HCT116 (cell line): ENCODE measurements around the gene RHBDD1. TPM values are rescaled to one million over a fixed set of nuclear protein-coding genes. Genes with fewer than 3 reads are reported as not detected.

Source experiments
- ATAC-seq: fragments of 200-7000 bp; cut with Tn5 transposase; 2 replicates; pipeline ENCODE4 v1.9.1; 2020; ENCODE audit warnings: mild to moderate bottlenecking, moderate library complexity
- BruUV-seq: library from RNA; stranded (reverse); fragments of 400-500 nt; replicated peaks from 2 replicates; lab custom pipeline; 2021; lab: Mats Ljungman, UMichigan
- CTCF ChIA-PET: fragments of 300-600 bp; sonication (Branson Sonifier 250); formaldehyde crosslinking; loops from one replicate; lab custom pipeline; 2021; ENCODE audit warnings: antibody characterized with exemption; lab: Charles Lee
- POLR2A ChIA-PET: fragments of 300-600, 350-600 bp; sonication (Branson Sonifier 250); formaldehyde crosslinking; loops from one replicate; lab custom pipeline; 2021; ENCODE audit warnings: antibody characterized with exemption; lab: Charles Lee
- RAD21 ChIA-PET, 2 experiments: fragments of 300-600 bp; sonication (Branson Sonifier 250); formaldehyde crosslinking; loops; one replicate each; lab custom pipeline; 2023; ENCODE audit warnings: low total read pairs in 2 of 2; ENCODE audit not compliant: uncharacterized antibody in 2 of 2, unreplicated experiment in 2 of 2, low non-redundant PET in 1 of 2; lab: Charles Lee
- DNase-seq: peaks from one replicate; pipeline ENCODE4 v3.0.0-alpha.2; 2010; ENCODE audit warnings: low read depth, low spot score
- H2AFZ ChIP-seq: fragments of 200-600 bp; shearing (Covaris generic), sonication (generic); 2 replicates; pipeline ENCODE4 v1.6.1; 2017; ENCODE audit warnings: low read depth, mixed run types, mixed read lengths, antibody characterized with exemption, low read length; ENCODE audit not compliant: poor library complexity, severe bottlenecking
- H3K27ac ChIP-seq: 2 replicates; pipeline ENCODE4 v1.5.1; 2012; ENCODE audit warnings: low read depth, low read length
- H3K27me3 ChIP-seq: fragments of 200-600 bp; sonication (generic); 2 replicates; pipeline ENCODE4 v1.6.1; 2016; ENCODE audit warnings: mixed run types, low read length, mixed read lengths; ENCODE audit not compliant: insufficient read depth
- H3K36me3 ChIP-seq, 2 experiments: fragments of 200-500 bp in 1 of 2; fragments of 200-600 bp in 1 of 2; sonication (Bioruptor generic) in 1 of 2; sonication (generic) in 1 of 2; 2 replicates each; pipeline versions ENCODE4 v1.5.1 to v1.6.1; 2014 to 2016; ENCODE audit warnings: low read length in 2 of 2, inconsistent platforms in 1 of 2, mixed read lengths in 1 of 2, mixed run types in 1 of 2; ENCODE audit not compliant: insufficient read depth in 2 of 2, control insufficient read depth in 1 of 2
- H3K4me1 ChIP-seq, 2 experiments: fragments of 200-600 bp in 1 of 2; sonication (generic) in 1 of 2; 2 replicates each; pipeline versions ENCODE4 v1.5.1 to v1.6.1; 2012 to 2017; ENCODE audit warnings: low read length in 2 of 2, inconsistent platforms in 1 of 2, mild to moderate bottlenecking in 1 of 2, mixed read lengths in 1 of 2, mixed run types in 1 of 2, moderate library complexity in 1 of 2; ENCODE audit not compliant: insufficient read depth in 2 of 2, control insufficient read depth in 1 of 2
- H3K4me2 ChIP-seq: fragments of 200-600 bp; sonication (generic); 2 replicates; pipeline ENCODE4 v1.6.1; 2017; ENCODE audit warnings: mixed run types, low read length, mixed read lengths
- H3K4me3 ChIP-seq, 2 experiments: fragments of 200-600 bp in 1 of 2; sonication (generic) in 1 of 2; replicated peaks in 1 of 2; 2 replicates each; pipeline ENCODE4 v1.5.1; 2011 to 2016; ENCODE audit warnings: low read length in 2 of 2, control low read depth in 1 of 2, low read depth in 1 of 2, mild to moderate bottlenecking in 1 of 2, mixed read lengths in 1 of 2, mixed run types in 1 of 2
- H3K79me2 ChIP-seq: fragments of 200-600 bp; sonication (generic); 2 replicates; pipeline ENCODE4 v1.6.1; 2017; ENCODE audit warnings: mild to moderate bottlenecking, mixed run types, low read length, moderate library complexity, mixed read lengths; ENCODE audit not compliant: insufficient read depth
- H3K9ac ChIP-seq: fragments of 200-600 bp; sonication (generic); 2 replicates; pipeline ENCODE4 v1.6.1; 2016; ENCODE audit warnings: low read length, mixed read lengths
- H3K9me2 ChIP-seq: fragments of 200-600 bp; sonication (generic), shearing (Covaris generic); 2 replicates; pipeline ENCODE4 v1.6.1; 2017; ENCODE audit warnings: mixed run types, mild to moderate bottlenecking, moderate library complexity; ENCODE audit not compliant: insufficient read depth
- H3K9me3 ChIP-seq, 2 experiments: fragments of 200-500 bp in 1 of 2; fragments of 200-600 bp in 1 of 2; sonication (Bioruptor generic) in 1 of 2; sonication (generic) in 1 of 2; 2 replicates each; pipeline ENCODE4 v1.6.1; 2014 to 2017; ENCODE audit warnings: low read length in 2 of 2, mixed read lengths in 2 of 2, inconsistent platforms in 1 of 2, low read depth in 1 of 2, mild to moderate bottlenecking in 1 of 2, mixed run types in 1 of 2, moderate library complexity in 1 of 2; ENCODE audit not compliant: control insufficient read depth in 1 of 2, insufficient read depth in 1 of 2
- H4K20me1 ChIP-seq: fragments of 200-600 bp; sonication (generic), shearing (Covaris generic); 2 replicates; pipeline ENCODE4 v1.6.1; 2017; ENCODE audit warnings: mixed run types, mild to moderate bottlenecking, moderate library complexity; ENCODE audit not compliant: insufficient read depth
- CBX3 ChIP-seq: IDR thresholded peaks from 2 replicates; pipeline ENCODE4 v1.6.1; 2012; ENCODE audit warnings: low read depth
- EGR1 ChIP-seq: IDR thresholded peaks from 2 replicates; pipeline ENCODE4 v1.6.1; 2012; ENCODE audit warnings: low read depth
- ELF1 ChIP-seq: IDR thresholded peaks from 2 replicates; pipeline ENCODE4 v1.6.1; 2012; ENCODE audit warnings: low read depth, borderline replicate concordance
- EZH2 ChIP-seq: fragments of 200-600 bp; sonication (generic); IDR thresholded peaks from 2 replicates; pipeline ENCODE4 v1.6.1; 2017; ENCODE audit warnings: antibody characterized with exemption, mixed run types
- EZH2phosphoT487 ChIP-seq: fragments of 200-600 bp; IDR thresholded peaks from 2 replicates; pipeline ENCODE4 v1.6.1; 2018; ENCODE audit warnings: antibody characterized with exemption, borderline replicate concordance
- JUND ChIP-seq: IDR thresholded peaks from 2 replicates; pipeline ENCODE4 v1.6.1; 2012
- POLR2AphosphoS5 ChIP-seq: IDR thresholded peaks from 2 replicates; pipeline ENCODE4 v1.6.1; 2011; ENCODE audit warnings: mild to moderate bottlenecking, low read depth, low read length, moderate library complexity
- RAD21 ChIP-seq: IDR thresholded peaks from 2 replicates; pipeline ENCODE4 v1.6.1; 2012; ENCODE audit warnings: low read depth, mild to moderate bottlenecking
- SIN3A ChIP-seq: IDR thresholded peaks from 2 replicates; pipeline ENCODE4 v1.6.1; 2012; ENCODE audit warnings: low read depth
- SP1 ChIP-seq: IDR thresholded peaks from 2 replicates; pipeline ENCODE4 v1.6.1; 2012; ENCODE audit warnings: low read depth
- SRF ChIP-seq: IDR thresholded peaks from 2 replicates; pipeline ENCODE4 v1.6.1; 2012; ENCODE audit warnings: low read depth
- TCF7L2 ChIP-seq: IDR thresholded peaks from 2 replicates; pipeline ENCODE4 v1.7.0; 2011; ENCODE audit warnings: borderline replicate concordance, inconsistent platforms; ENCODE audit not compliant: insufficient read depth, insufficient read length; ENCODE audit errors: extremely low read depth
- YY1 ChIP-seq: IDR thresholded peaks from 2 replicates; pipeline ENCODE4 v1.6.1; 2011; ENCODE audit warnings: low read length, low read depth, moderate library complexity, mild to moderate bottlenecking; ENCODE audit not compliant: insufficient replicate concordance; ENCODE audit errors: extremely low read depth
- ZFX ChIP-seq: fragments of 450-650 bp; IDR thresholded peaks from 2 replicates; pipeline ENCODE4 v1.6.1; 2017
- ZNF274 ChIP-seq: fragments of 200-500 bp; sonication (Bioruptor generic); IDR thresholded peaks from 2 replicates; pipeline ENCODE4 v1.6.1; 2014; ENCODE audit warnings: mild to moderate bottlenecking, low read depth, low read length, inconsistent platforms
- intact Hi-C: fragments of 100-400 bp; cut with micrococcal nuclease; formaldehyde crosslinking; loops from 2 replicates; pipeline ENCODE4 v1.10.0; 2022
- total RNA-seq: library from RNA; stranded (reverse); gene quantifications from one replicate; pipeline ENCODE4 v1.2.1, GENCODE V29; 2021; ENCODE audit not compliant: unreplicated experiment
- TF ChIP-seq, protein P1 (sequence below): IDR thresholded peaks from 2 replicates; pipeline ENCODE4 v1.6.1; 2012; ENCODE audit warnings: low read depth
- TF ChIP-seq, protein P2 (sequence below): IDR thresholded peaks from 2 replicates; pipeline ENCODE4 v1.6.1; 2012
- TF ChIP-seq, protein P3 (sequence below), 3 experiments: fragments of 200-600 bp in 1 of 3; sonication (generic) in 1 of 3; IDR thresholded peaks in 2 of 3; conservative IDR thresholded peaks in 1 of 3; 2 replicates each; pipeline ENCODE4 v1.5.1; 2012 to 2017; ENCODE audit warnings: low read depth in 2 of 3, low read length in 2 of 3, antibody characterized with exemption in 1 of 3, borderline replicate concordance in 1 of 3, control low read depth in 1 of 3, mild to moderate bottlenecking in 1 of 3, mixed read lengths in 1 of 3, mixed run types in 1 of 3, moderate library complexity in 1 of 3; ENCODE audit not compliant: insufficient read depth in 1 of 3
- TF ChIP-seq, protein P4 (sequence below): IDR thresholded peaks from 2 replicates; pipeline ENCODE4 v1.6.1; 2012
- TF ChIP-seq, protein P5 (sequence below): IDR thresholded peaks from 2 replicates; pipeline ENCODE4 v1.6.1; 2011; ENCODE audit warnings: mild to moderate bottlenecking, low read length, moderate library complexity; ENCODE audit not compliant: insufficient replicate concordance; ENCODE audit errors: extremely low read depth

Gene RHBDD1
- total RNA-seq, 1 experiment from 2014 or later: 73.8 TPM

DNA sequence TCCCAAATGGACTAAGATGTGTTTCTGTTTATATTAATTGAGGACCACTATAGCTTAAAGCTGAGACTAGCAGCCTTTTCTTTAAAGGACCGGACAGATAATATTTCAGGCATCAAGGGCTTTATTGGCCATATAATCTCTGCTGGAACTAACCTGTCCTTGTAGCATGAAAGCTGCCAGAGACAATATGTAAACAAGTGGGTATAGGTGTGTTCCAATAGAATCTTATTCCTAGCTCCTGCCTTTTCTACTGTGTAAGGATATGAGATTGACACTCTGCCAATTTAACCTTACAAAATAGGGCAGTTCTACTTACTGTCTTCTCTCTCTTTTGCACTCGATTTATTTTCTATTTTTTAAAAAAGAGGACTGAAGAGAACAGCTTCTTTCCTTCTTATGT is 74.0 kb downstream of the RHBDD1 start:
- Histone ChIP-seq H3K79me2 (no peaks in the 10 kb centered on the region), H3K9ac (no peak overlapping the region), H3K4me2 (no peak overlapping the region), H3K36me3 (no peaks in the 10 kb centered on the region; a peak in 1 of 4 replicates), H3K27ac (no peak overlapping the region), H3K27me3 (no peaks in the 10 kb centered on the region), H4K20me1 (no peaks in the 10 kb centered on the region), H3K9me3 (no peaks in the 10 kb centered on the region), H3K4me1 (no peaks in the 10 kb centered on the region), H2AFZ (no peak overlapping the region), H3K4me3 (no peak overlapping the region), H3K9me2 (no peaks in the 10 kb centered on the region)
- ChIA-PET CTCF (no interaction called here), POLR2A (no interaction called here), RAD21 (no interaction called here)
- BruUV-seq: no TSS peak
- DNase-seq (no peak), ATAC-seq (no peak)
- TF ChIP-seq EZH2 (no peak), SRF (no peak), SIN3A (no peak), ELF1 (no peak), JUND (no peak), CBX3 (no peak), POLR2AphosphoS5 (no peak), RAD21 (no peak), ZFX (no peak), TCF7L2 (no peak), EZH2phosphoT487 (no peak), EGR1 (no peak), YY1 (no peak), ZNF274 (no peak), SP1 (no peak)
- TF ChIP-seq, protein P1, sequence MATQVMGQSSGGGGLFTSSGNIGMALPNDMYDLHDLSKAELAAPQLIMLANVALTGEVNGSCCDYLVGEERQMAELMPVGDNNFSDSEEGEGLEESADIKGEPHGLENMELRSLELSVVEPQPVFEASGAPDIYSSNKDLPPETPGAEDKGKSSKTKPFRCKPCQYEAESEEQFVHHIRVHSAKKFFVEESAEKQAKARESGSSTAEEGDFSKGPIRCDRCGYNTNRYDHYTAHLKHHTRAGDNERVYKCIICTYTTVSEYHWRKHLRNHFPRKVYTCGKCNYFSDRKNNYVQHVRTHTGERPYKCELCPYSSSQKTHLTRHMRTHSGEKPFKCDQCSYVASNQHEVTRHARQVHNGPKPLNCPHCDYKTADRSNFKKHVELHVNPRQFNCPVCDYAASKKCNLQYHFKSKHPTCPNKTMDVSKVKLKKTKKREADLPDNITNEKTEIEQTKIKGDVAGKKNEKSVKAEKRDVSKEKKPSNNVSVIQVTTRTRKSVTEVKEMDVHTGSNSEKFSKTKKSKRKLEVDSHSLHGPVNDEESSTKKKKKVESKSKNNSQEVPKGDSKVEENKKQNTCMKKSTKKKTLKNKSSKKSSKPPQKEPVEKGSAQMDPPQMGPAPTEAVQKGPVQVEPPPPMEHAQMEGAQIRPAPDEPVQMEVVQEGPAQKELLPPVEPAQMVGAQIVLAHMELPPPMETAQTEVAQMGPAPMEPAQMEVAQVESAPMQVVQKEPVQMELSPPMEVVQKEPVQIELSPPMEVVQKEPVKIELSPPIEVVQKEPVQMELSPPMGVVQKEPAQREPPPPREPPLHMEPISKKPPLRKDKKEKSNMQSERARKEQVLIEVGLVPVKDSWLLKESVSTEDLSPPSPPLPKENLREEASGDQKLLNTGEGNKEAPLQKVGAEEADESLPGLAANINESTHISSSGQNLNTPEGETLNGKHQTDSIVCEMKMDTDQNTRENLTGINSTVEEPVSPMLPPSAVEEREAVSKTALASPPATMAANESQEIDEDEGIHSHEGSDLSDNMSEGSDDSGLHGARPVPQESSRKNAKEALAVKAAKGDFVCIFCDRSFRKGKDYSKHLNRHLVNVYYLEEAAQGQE: no peak
- TF ChIP-seq, protein P2, sequence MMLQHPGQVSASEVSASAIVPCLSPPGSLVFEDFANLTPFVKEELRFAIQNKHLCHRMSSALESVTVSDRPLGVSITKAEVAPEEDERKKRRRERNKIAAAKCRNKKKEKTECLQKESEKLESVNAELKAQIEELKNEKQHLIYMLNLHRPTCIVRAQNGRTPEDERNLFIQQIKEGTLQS: no peak
- TF ChIP-seq, protein P3, sequence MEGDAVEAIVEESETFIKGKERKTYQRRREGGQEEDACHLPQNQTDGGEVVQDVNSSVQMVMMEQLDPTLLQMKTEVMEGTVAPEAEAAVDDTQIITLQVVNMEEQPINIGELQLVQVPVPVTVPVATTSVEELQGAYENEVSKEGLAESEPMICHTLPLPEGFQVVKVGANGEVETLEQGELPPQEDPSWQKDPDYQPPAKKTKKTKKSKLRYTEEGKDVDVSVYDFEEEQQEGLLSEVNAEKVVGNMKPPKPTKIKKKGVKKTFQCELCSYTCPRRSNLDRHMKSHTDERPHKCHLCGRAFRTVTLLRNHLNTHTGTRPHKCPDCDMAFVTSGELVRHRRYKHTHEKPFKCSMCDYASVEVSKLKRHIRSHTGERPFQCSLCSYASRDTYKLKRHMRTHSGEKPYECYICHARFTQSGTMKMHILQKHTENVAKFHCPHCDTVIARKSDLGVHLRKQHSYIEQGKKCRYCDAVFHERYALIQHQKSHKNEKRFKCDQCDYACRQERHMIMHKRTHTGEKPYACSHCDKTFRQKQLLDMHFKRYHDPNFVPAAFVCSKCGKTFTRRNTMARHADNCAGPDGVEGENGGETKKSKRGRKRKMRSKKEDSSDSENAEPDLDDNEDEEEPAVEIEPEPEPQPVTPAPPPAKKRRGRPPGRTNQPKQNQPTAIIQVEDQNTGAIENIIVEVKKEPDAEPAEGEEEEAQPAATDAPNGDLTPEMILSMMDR (IDR thresholded peaks at IDR 0.05 in 2 of 3, conservative IDR thresholded peaks at IDR 0.05 in 1 of 3; ENCODE audit: borderline replicate concordance in 1 of 3, insufficient read depth in 1 of 3, low read depth in 2 of 3, low read length in 2 of 3): no peak
- TF ChIP-seq, protein P4, sequence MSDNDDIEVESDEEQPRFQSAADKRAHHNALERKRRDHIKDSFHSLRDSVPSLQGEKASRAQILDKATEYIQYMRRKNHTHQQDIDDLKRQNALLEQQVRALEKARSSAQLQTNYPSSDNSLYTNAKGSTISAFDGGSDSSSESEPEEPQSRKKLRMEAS: no peak
- TF ChIP-seq, protein P5, sequence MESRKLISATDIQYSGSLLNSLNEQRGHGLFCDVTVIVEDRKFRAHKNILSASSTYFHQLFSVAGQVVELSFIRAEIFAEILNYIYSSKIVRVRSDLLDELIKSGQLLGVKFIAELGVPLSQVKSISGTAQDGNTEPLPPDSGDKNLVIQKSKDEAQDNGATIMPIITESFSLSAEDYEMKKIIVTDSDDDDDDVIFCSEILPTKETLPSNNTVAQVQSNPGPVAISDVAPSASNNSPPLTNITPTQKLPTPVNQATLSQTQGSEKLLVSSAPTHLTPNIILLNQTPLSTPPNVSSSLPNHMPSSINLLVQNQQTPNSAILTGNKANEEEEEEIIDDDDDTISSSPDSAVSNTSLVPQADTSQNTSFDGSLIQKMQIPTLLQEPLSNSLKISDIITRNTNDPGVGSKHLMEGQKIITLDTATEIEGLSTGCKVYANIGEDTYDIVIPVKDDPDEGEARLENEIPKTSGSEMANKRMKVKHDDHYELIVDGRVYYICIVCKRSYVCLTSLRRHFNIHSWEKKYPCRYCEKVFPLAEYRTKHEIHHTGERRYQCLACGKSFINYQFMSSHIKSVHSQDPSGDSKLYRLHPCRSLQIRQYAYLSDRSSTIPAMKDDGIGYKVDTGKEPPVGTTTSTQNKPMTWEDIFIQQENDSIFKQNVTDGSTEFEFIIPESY: no peak
- TF ChIP-seq, all 23 proteins: peak for 0
- intact Hi-C loops: no loop called here
